Measurements from ENCODE around the gene SLC39A5.

SLC39A5 gene

DNA sequence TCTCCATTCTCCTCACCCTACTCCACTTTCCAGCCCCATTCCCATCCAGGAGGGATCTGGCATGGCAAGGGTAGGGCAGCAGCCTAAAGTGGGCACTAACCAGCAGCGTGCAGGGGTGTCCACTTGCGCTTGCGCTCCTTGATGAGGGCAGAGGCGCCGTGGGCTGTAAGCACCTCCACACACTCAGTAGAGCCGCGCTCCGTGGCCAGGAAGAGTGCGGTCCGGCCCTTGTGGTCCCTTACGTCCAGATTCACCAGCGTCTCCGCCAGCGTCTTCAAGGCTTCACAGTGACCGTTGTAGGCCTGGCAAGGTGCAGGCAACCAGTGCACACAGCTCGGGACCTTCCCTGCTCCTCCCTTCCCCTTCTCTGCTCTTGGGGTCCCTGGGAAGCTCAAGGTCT lies 18.1 kb downstream of the SLC39A5 start:
- peaks cover 8% of the 10 kb centered on the region for H3K4me1 ChIP-seq
- DNase-seq: no peak
- H3K9me3 ChIP-seq: no peaks in the 10 kb centered on the region
- no peaks in the 10 kb centered on the region for H3K27me3 ChIP-seq
- TF ChIP-seq, protein P1, sequence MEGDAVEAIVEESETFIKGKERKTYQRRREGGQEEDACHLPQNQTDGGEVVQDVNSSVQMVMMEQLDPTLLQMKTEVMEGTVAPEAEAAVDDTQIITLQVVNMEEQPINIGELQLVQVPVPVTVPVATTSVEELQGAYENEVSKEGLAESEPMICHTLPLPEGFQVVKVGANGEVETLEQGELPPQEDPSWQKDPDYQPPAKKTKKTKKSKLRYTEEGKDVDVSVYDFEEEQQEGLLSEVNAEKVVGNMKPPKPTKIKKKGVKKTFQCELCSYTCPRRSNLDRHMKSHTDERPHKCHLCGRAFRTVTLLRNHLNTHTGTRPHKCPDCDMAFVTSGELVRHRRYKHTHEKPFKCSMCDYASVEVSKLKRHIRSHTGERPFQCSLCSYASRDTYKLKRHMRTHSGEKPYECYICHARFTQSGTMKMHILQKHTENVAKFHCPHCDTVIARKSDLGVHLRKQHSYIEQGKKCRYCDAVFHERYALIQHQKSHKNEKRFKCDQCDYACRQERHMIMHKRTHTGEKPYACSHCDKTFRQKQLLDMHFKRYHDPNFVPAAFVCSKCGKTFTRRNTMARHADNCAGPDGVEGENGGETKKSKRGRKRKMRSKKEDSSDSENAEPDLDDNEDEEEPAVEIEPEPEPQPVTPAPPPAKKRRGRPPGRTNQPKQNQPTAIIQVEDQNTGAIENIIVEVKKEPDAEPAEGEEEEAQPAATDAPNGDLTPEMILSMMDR (IDR thresholded peaks at IDR 0.05; ENCODE audit: low read depth, low read length): no peak
- peaks cover 71% of the 10 kb centered on the region for H3K36me3 ChIP-seq
- no peak overlapping the region for H3K4me3 ChIP-seq (ENCODE audit: low read depth, low read length)

DNA sequence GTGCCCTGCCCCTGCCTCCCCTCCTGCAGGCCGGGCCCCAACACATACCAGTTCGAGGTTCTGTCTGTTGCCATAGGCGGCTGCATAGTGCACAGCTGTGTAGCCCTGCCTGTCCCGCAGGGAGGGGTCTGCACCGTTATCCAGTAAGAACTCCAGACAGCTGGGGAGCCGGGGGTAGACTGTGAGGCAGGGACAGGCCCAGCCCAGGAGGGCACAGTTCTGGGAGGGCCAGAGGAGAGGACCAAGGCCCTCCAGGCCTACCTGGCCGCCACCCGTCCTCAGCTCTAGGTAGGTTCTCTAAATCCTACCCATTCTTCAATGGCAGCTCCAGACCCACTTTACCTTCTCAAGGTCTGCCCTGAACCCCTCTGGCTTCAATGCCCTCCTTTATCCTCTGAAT lies 18.9 kb downstream of the SLC39A5 start:
- Histone ChIP-seq H3K9me3 (no peaks in the 10 kb centered on the region), H3K27me3 (no peaks in the 10 kb centered on the region), H3K36me3 (peaks cover 71% of the 10 kb centered on the region), H3K4me3 (ENCODE audit: low read depth, low read length) (no peak overlapping the region), H3K4me1 (peaks cover 6% of the 10 kb centered on the region)
- TF ChIP-seq, protein P1 (IDR thresholded peaks at IDR 0.05; ENCODE audit: low read depth, low read length): no peak
- no peak for DNase-seq

DNA sequence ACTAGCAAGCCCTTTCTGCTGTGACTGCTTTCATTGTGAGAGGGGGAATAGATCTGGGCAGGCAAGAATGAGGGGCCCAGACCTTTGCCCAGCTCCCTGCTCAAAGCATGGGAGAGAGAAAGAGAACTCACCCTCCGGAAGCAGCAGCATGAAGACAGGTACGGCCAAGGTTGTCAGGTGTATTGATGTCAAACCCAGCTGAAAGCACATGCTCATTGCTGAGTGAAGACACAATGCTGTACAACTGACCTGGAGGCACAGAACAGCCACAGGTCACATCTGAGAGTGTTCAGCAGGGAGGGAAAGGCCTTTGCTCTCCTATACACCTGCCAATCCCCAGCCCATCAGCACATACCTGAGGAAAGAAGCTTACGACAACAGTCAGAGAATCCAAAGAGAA lies 22.8 kb downstream of the SLC39A5 start:
- peaks cover 65% of the 10 kb centered on the region for H3K36me3 ChIP-seq
- TF ChIP-seq, protein P1 (IDR thresholded peaks at IDR 0.05; ENCODE audit: low read depth, low read length): no peak

DNA sequence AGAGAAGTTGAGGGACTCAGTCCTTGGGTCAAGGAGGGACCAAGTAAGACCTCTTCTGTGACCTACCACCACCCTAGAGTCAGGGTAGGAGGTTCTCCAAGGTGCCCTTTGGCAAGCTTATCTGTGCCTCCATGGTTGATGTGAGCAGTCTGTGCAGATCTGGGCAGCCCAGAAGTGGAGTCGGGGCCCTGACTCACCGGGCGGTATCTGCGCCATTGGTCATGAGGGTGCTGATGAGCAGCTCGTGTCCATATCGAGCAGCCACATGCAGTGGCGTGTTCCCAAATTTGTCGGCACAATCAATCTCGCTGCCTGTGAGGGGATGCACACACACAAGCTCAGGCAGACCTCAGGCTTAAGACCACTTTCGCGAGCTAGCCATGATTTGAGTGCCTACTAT lies 23.2 kb downstream of the SLC39A5 start:
- DNase-seq: no peak
- H3K27me3 ChIP-seq: no peaks in the 10 kb centered on the region
- H3K36me3 ChIP-seq: peaks cover 64% of the 10 kb centered on the region
- no peaks in the 10 kb centered on the region for H3K9me3 ChIP-seq
- peaks cover 11% of the 10 kb centered on the region for H3K4me1 ChIP-seq
- no peak overlapping the region for H3K4me3 ChIP-seq (ENCODE audit: low read depth, low read length)
- TF ChIP-seq, protein P1 (IDR thresholded peaks at IDR 0.05; ENCODE audit: low read depth, low read length): no peak

More for the DNA sequence above, 22.8 kb downstream of the SLC39A5 start:
- DNase-seq: no peak
- no peaks in the 10 kb centered on the region for H3K9me3 ChIP-seq
- no peaks in the 10 kb centered on the region for H3K27me3 ChIP-seq
- H3K4me1 ChIP-seq: peaks cover 11% of the 10 kb centered on the region
- H3K4me3 ChIP-seq (ENCODE audit: low read depth, low read length): no peak overlapping the region

DNA sequence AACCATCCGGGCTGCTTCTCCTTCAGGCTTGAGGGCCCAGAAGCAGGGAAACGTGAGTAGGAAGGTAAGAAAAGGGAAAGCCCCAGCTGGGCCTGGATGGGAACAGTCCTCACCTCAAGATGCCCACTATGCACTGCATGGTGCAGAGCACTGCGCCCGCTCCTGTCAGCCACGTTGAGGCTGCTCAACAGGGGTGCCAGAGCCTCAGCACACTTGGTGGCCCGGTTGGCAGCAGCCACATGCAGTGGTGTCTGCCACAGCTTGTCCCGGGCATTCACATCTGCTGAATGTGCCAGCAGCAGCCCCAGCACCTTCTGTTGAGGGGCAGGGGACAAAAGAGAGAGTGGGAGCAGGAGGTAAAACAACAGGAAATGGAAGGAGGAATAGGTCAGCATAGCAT lies 25.8 kb downstream of the SLC39A5 start:
- H3K4me1 ChIP-seq: peaks cover 11% of the 10 kb centered on the region
- no peaks in the 10 kb centered on the region for H3K9me3 ChIP-seq
- DNase-seq: no peak
- H3K27me3 ChIP-seq: no peaks in the 10 kb centered on the region
- TF ChIP-seq, protein P1 (IDR thresholded peaks at IDR 0.05; ENCODE audit: low read depth, low read length): no peak
- H3K36me3 ChIP-seq: peaks cover 49% of the 10 kb centered on the region
- H3K4me3 ChIP-seq (ENCODE audit: low read depth, low read length): no peak overlapping the region

DNA sequence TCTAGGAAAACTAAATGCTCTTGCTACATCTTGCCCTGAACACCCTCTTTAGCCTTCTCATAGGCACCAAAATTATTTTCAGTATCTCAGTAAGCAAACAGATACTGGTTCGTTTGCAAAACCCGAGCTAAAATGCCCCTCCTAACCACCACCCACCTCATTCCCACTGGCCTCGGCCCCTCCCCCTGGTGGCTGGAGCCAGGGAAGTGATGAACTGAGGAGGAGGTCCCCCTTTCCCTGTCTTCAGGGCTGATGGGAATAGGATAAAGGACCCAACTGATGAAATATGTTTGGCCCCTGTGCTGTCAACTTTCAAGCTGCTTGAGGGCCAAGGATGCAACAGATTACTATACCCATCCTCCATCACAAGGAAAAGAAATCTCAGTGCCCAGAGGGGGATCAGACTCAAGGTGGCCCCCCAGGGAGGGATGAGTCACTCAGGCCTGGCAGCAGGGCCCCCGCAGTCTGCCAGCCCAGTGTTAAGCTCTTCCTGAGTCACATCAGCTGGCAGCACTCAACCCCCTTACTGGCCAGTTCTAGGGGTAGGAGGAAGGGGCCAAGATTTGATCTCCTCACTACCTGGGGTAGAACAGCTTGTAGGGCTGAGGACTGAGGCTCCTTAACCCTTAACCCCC lies 26.6 kb downstream of the SLC39A5 start:
- no peak overlapping the region for H3K4me3 ChIP-seq (ENCODE audit: low read depth, low read length)
- peaks cover 11% of the 10 kb centered on the region for H3K4me1 ChIP-seq
- TF ChIP-seq, protein P1 (IDR thresholded peaks at IDR 0.05; ENCODE audit: low read depth, low read length): peak; percentile 10; the same call in 1 of the 2 replicates
- DNase-seq: no peak
- peaks cover 43% of the 10 kb centered on the region for H3K36me3 ChIP-seq
- H3K9me3 ChIP-seq: no peaks in the 10 kb centered on the region
- no peaks in the 10 kb centered on the region for H3K27me3 ChIP-seq
